ENCODE data around the gene VPS33B.

GRCh38 chr15:91043202-91043874 is 20.9 kb upstream of the VPS33B start:
- no peak for TF ChIP-seq POLR2AphosphoS5 (IDR thresholded peaks at IDR 0.05; ENCODE audit: low read depth)
- no peak for TF ChIP-seq CTCF (conservative IDR thresholded peaks at IDR 0.05; ENCODE audit: low read depth in 2 of 2)
- no peak for TF ChIP-seq EZH2phosphoT487 (IDR thresholded peaks at IDR 0.05; ENCODE audit: unreplicated experiment)
- TF ChIP-seq EZH2 (IDR thresholded peaks at IDR 0.05; ENCODE audit: low read depth, unreplicated experiment): no peak
- TF ChIP-seq ETS1 (IDR thresholded peaks at IDR 0.05): no peak
- TF ChIP-seq ZNF331 (CRISPR knock-in tag; IDR thresholded peaks at IDR 0.05; ENCODE audit: low read depth): no peak
- TF ChIP-seq REST (IDR thresholded peaks at IDR 0.05; ENCODE audit: unreplicated experiment): no peak
- TF ChIP-seq CREB1 (CRISPR knock-in tag; IDR thresholded peaks at IDR 0.05; ENCODE audit: low read depth): no peak
- TF ChIP-seq JUNB (IDR thresholded peaks at IDR 0.05; ENCODE audit: unreplicated experiment): no peak
- TF ChIP-seq STAT1 (IDR thresholded peaks at IDR 0.05; ENCODE audit: unreplicated experiment): no peak

Measured in GM23338 (cell line).